Measurements from ENCODE around the gene CLHC1. TPM values are rescaled to one million over a fixed set of nuclear protein-coding genes. Genes with fewer than 3 reads are reported as not detected.

Gene CLHC1
- total RNA-seq, 1 donor from 2014 or later, result 6.8 TPM

- Histone ChIP-seq H3K27me3 (ENCODE audit: control insufficient read depth, insufficient read depth, low read length) (no peaks in the 10 kb centered on the region), H3K36me3 (ENCODE audit: control insufficient read depth, insufficient read depth, low read length) (no peaks in the 10 kb centered on the region), H3K4me3 (ENCODE audit: low read depth, low read length) (no peak overlapping the region)
- DNase-seq (ENCODE audit: low read depth) (peak; percentile 77), FAIRE-seq (no peak)
- TF ChIP-seq CTCF (IDR thresholded peaks at IDR 0.05; ENCODE audit: insufficient read depth, low read length, severe bottlenecking), result no peak
Measured at GRCh38 chr2:55153584-55154299, 78.4 kb downstream of the CLHC1 start.

GRCh38 chr2:55152475-55153412 lies 79.3 kb downstream of the CLHC1 start:
- DNase-seq (ENCODE audit: low read depth), result no peak
- FAIRE-seq, result no peak
- H3K27me3 ChIP-seq (ENCODE audit: control insufficient read depth, insufficient read depth, low read length), result no peaks in the 10 kb centered on the region

DNA sequence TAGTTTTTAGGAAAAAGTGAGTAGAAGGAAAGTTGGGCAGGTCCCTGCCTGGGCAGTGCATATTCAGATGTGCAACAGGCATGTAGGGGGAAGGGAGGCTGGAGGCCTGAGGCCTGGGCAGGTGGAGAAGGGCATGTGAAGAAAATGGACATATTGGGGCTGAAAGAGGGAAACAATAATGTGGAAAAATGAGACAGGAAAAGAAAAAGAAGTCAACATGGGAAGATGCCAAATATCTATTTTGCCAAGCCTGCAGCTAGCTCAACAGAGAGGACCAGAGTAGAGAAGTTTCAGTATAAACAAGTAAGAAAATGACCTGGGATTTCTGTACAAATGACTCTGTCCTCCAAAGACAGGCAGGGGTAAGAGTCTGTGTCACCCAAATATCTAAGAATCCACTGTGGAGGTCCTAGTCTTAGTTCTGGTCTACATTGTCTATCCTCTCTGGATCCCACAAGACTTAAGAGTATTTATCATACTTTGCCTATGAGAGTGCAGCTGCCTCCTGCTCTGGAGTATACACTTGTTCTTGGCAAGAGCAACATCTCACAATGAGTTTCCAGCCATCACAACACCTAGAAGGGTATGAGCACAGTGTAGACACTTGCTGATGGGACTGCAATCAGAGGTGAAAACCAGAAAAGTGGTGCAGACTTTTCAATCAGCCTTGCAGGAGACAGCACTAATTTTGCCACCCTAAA lies 80.2 kb downstream of the CLHC1 start:
- Histone ChIP-seq H3K36me3 (ENCODE audit: control insufficient read depth, insufficient read depth, low read length) (no peaks in the 10 kb centered on the region), H3K27me3 (ENCODE audit: control insufficient read depth, insufficient read depth, low read length) (no peaks in the 10 kb centered on the region), H3K4me3 (ENCODE audit: low read depth, low read length) (no peak overlapping the region)
- no peak for TF ChIP-seq CTCF (IDR thresholded peaks at IDR 0.05; ENCODE audit: insufficient read depth, low read length, severe bottlenecking)
- no peak for DNase-seq (ENCODE audit: low read depth)
- no peak for FAIRE-seq

More at GRCh38 chr2:55152475-55153412, 79.3 kb downstream of the CLHC1 start:
- no peak for TF ChIP-seq CTCF (IDR thresholded peaks at IDR 0.05; ENCODE audit: insufficient read depth, low read length, severe bottlenecking)
- Histone ChIP-seq H3K4me3 (ENCODE audit: low read depth, low read length) (no peak overlapping the region), H3K36me3 (ENCODE audit: control insufficient read depth, insufficient read depth, low read length) (no peaks in the 10 kb centered on the region)

DNA sequence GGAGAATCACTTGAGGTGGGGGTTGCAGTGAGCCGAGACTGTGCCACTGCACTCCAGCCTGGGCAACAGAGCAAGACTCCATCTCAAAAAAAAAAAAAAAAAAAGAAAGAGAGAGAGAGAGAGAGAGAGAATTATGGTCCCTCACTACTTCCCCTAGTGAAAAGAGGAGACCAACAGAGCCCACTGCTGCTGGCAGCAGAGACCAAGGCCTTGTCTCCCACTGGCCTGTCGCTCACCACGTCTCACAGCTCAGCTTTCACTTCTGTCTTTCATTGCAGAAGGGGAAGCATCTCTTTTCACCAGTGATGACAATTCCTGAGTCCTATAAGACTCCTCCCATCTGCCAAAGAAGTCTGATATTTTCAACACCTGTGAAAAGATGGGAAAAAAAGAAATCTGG lies 81.3 kb downstream of the CLHC1 start:
- no peaks in the 10 kb centered on the region for H3K36me3 ChIP-seq (ENCODE audit: control insufficient read depth, insufficient read depth, low read length)
- FAIRE-seq, result no peak
- no peaks in the 10 kb centered on the region for H3K27me3 ChIP-seq (ENCODE audit: control insufficient read depth, insufficient read depth, low read length)
- H3K4me3 ChIP-seq (ENCODE audit: low read depth, low read length), result no peak overlapping the region
- no peak for DNase-seq (ENCODE audit: low read depth)
- TF ChIP-seq CTCF (IDR thresholded peaks at IDR 0.05; ENCODE audit: insufficient read depth, low read length, severe bottlenecking), result no peak

GRCh38 chr2:55148269-55148668 lies 83.8 kb downstream of the CLHC1 start:
- no peaks in the 10 kb centered on the region for H3K27me3 ChIP-seq (ENCODE audit: control insufficient read depth, insufficient read depth, low read length)
- FAIRE-seq (no peak), DNase-seq (ENCODE audit: low read depth) (peak; percentile 88)
- no peaks in the 10 kb centered on the region for H3K36me3 ChIP-seq (ENCODE audit: control insufficient read depth, insufficient read depth, low read length)
- no peak for TF ChIP-seq CTCF (IDR thresholded peaks at IDR 0.05; ENCODE audit: insufficient read depth, low read length, severe bottlenecking)
- H3K4me3 ChIP-seq (ENCODE audit: low read depth, low read length), result no peak overlapping the region
